HUES6 (cell line): ENCODE measurements around the gene CNTRL.

Experiments used
- H3K27ac ChIP-seq: 2 replicates; pipeline ENCODE4 v1.7.0; 2013; ENCODE audit warnings: low read depth, mild to moderate bottlenecking, low read length, inconsistent platforms
- H3K27me3 ChIP-seq: 2 replicates; pipeline ENCODE4 v1.6.1; 2013; ENCODE audit warnings: low read length; ENCODE audit not compliant: control insufficient read depth, insufficient read depth
- H3K36me3 ChIP-seq: 2 replicates; pipeline ENCODE4 v1.6.1; 2013; ENCODE audit warnings: low read length; ENCODE audit not compliant: control insufficient read depth, insufficient read depth
- H3K4me1 ChIP-seq: 2 replicates; pipeline ENCODE4 v1.6.1; 2013; ENCODE audit warnings: low read length; ENCODE audit not compliant: control insufficient read depth, insufficient read depth
- H3K4me3 ChIP-seq: 2 replicates; pipeline ENCODE4 v1.5.1; 2013; ENCODE audit warnings: low read depth, low read length
- H3K9ac ChIP-seq: one replicate; pipeline ENCODE4 v1.6.1; 2013; ENCODE audit warnings: mild to moderate bottlenecking, low read length
- H3K9me3 ChIP-seq: 2 replicates; pipeline ENCODE4 v1.6.1; 2013; ENCODE audit warnings: low read depth, low read length; ENCODE audit not compliant: control insufficient read depth, insufficient read depth

CNTRL gene

GRCh38 chr9:121135642-121136041 lies 60.9 kb downstream of the CNTRL start:
- H3K4me1 ChIP-seq, result peaks cover 8% of the 10 kb centered on the region
- H3K4me3 ChIP-seq, result no peak overlapping the region
- H3K27me3 ChIP-seq, result no peaks in the 10 kb centered on the region
- no peaks in the 10 kb centered on the region for H3K9me3 ChIP-seq
- H3K36me3 ChIP-seq, result 0 out of 2 replicates have a peak, but pooled peaks cover 9% of the 10 kb centered on the region
- no peak overlapping the region for H3K27ac ChIP-seq
- no peak overlapping the region for H3K9ac ChIP-seq

GRCh38 chr9:121138561-121138960 lies 63.8 kb downstream of the CNTRL start:
- Histone ChIP-seq H3K4me1 (peaks cover 7% of the 10 kb centered on the region), H3K4me3 (no peak overlapping the region), H3K27ac (no peak overlapping the region), H3K9ac (no peak overlapping the region), H3K36me3 (peaks cover 22% of the 10 kb centered on the region), H3K27me3 (no peaks in the 10 kb centered on the region), H3K9me3 (no peaks in the 10 kb centered on the region)

- Histone ChIP-seq H3K27ac (no peak overlapping the region), H3K4me3 (no peak overlapping the region), H3K9ac (no peak overlapping the region), H3K9me3 (no peaks in the 10 kb centered on the region), H3K4me1 (peaks cover 7% of the 10 kb centered on the region), H3K36me3 (peaks cover 22% of the 10 kb centered on the region), H3K27me3 (no peaks in the 10 kb centered on the region)
These were observed 64.2 kb downstream of the CNTRL start for GRCh38 chr9:121138973-121139372.

- H3K27ac ChIP-seq, result no peak overlapping the region
- H3K27me3 ChIP-seq, result no peaks in the 10 kb centered on the region
- H3K9ac ChIP-seq, result no peak overlapping the region
- H3K36me3 ChIP-seq, result peaks cover 33% of the 10 kb centered on the region
- peaks cover 7% of the 10 kb centered on the region for H3K4me1 ChIP-seq
- H3K9me3 ChIP-seq, result no peaks in the 10 kb centered on the region
- H3K4me3 ChIP-seq, result no peak overlapping the region
These were observed 65.4 kb downstream of the CNTRL start for GRCh38 chr9:121140162-121140561.

- Histone ChIP-seq H3K9ac (no peak overlapping the region), H3K27me3 (no peaks in the 10 kb centered on the region), H3K36me3 (peaks cover 33% of the 10 kb centered on the region), H3K27ac (no peak overlapping the region), H3K4me3 (no peak overlapping the region), H3K9me3 (no peaks in the 10 kb centered on the region), H3K4me1 (peaks cover 7% of the 10 kb centered on the region)
These were observed 66.6 kb downstream of the CNTRL start for GRCh38 chr9:121141306-121141705.

- no peaks in the 10 kb centered on the region for H3K27me3 ChIP-seq
- no peak overlapping the region for H3K4me3 ChIP-seq
- no peak overlapping the region for H3K9ac ChIP-seq
- no peaks in the 10 kb centered on the region for H3K9me3 ChIP-seq
- H3K27ac ChIP-seq, result no peak overlapping the region
- peaks cover 33% of the 10 kb centered on the region for H3K36me3 ChIP-seq
- peaks cover 7% of the 10 kb centered on the region for H3K4me1 ChIP-seq
These were observed 67.0 kb downstream of the CNTRL start for GRCh38 chr9:121141706-121142105.

- Histone ChIP-seq H3K27me3 (no peaks in the 10 kb centered on the region), H3K9ac (no peak overlapping the region), H3K4me1 (peaks cover 7% of the 10 kb centered on the region), H3K4me3 (no peak overlapping the region), H3K36me3 (peaks cover 37% of the 10 kb centered on the region), H3K9me3 (no peaks in the 10 kb centered on the region), H3K27ac (no peak overlapping the region)
These were observed 69.0 kb downstream of the CNTRL start for GRCh38 chr9:121143771-121144170.

GRCh38 chr9:121144482-121144881 lies 69.7 kb downstream of the CNTRL start:
- Histone ChIP-seq H3K4me3 (no peak overlapping the region), H3K9me3 (no peaks in the 10 kb centered on the region), H3K36me3 (peaks cover 38% of the 10 kb centered on the region), H3K27ac (no peak overlapping the region), H3K4me1 (peaks cover 7% of the 10 kb centered on the region), H3K27me3 (no peaks in the 10 kb centered on the region), H3K9ac (no peak overlapping the region)

GRCh38 chr9:121150188-121150587 lies 75.4 kb downstream of the CNTRL start:
- Histone ChIP-seq H3K9me3 (no peaks in the 10 kb centered on the region), H3K27me3 (no peaks in the 10 kb centered on the region), H3K36me3 (peaks cover 18% of the 10 kb centered on the region), H3K4me3 (no peak overlapping the region), H3K4me1 (peaks cover 11% of the 10 kb centered on the region), H3K27ac (no peak overlapping the region), H3K9ac (no peak overlapping the region)

- no peaks in the 10 kb centered on the region for H3K9me3 ChIP-seq
- H3K4me3 ChIP-seq, result no peak overlapping the region
- H3K36me3 ChIP-seq, result peaks cover 24% of the 10 kb centered on the region
- no peak overlapping the region for H3K27ac ChIP-seq
- no peak overlapping the region for H3K9ac ChIP-seq
- H3K4me1 ChIP-seq, result peaks cover 11% of the 10 kb centered on the region
- H3K27me3 ChIP-seq, result no peaks in the 10 kb centered on the region
These were observed 78.9 kb downstream of the CNTRL start for GRCh38 chr9:121153642-121154041.

GRCh38 chr9:121154782-121155181 lies 80.0 kb downstream of the CNTRL start:
- H3K36me3 ChIP-seq, result peaks cover 23% of the 10 kb centered on the region

GRCh38 chr9:121156263-121156731 lies 81.5 kb downstream of the CNTRL start:
- Histone ChIP-seq H3K9me3 (no peaks in the 10 kb centered on the region), H3K4me3 (no peak overlapping the region), H3K27ac (no peak overlapping the region), H3K27me3 (no peaks in the 10 kb centered on the region), H3K4me1 (no peaks in the 10 kb centered on the region), H3K9ac (no peak overlapping the region), H3K36me3 (peaks cover 23% of the 10 kb centered on the region)

More at GRCh38 chr9:121154782-121155181, 80.0 kb downstream of the CNTRL start:
- H3K27ac ChIP-seq, result no peak overlapping the region
- no peak overlapping the region for H3K9ac ChIP-seq
- no peaks in the 10 kb centered on the region for H3K9me3 ChIP-seq
- peaks cover 8% of the 10 kb centered on the region for H3K4me1 ChIP-seq
- H3K4me3 ChIP-seq, result no peak overlapping the region
- H3K27me3 ChIP-seq, result no peaks in the 10 kb centered on the region
